ENCODE results near the gene ABCA6. TPM values are rescaled to one million over a fixed set of nuclear protein-coding genes. Genes with fewer than 3 reads are reported as not detected.

The ABCA6 gene
- total RNA-seq, 1 experiment from 2014 or later = not detected

GRCh38 chr17:69154267-69154666 is 12.6 kb upstream of the ABCA6 start:
- Histone ChIP-seq H2AFZ (ENCODE audit: low read length) (no peak overlapping the region), H3K4me1 (ENCODE audit: insufficient read depth, low read length) (no peaks in the 10 kb centered on the region), H3K4me2 (ENCODE audit: low read length) (no peak overlapping the region), H3K27ac (ENCODE audit: low read length) (no peak overlapping the region), H3K79me2 (ENCODE audit: low read length) (no peaks in the 10 kb centered on the region), H3K9me2 (replicated peaks; ENCODE audit: low read length) (no peaks in the 10 kb centered on the region), H3K36me3 (ENCODE audit: low read depth, low read length) (no peaks in the 10 kb centered on the region), H3K4me3 (ENCODE audit: low read length) (no peak overlapping the region), H3F3A (ENCODE audit: low read length, unreplicated experiment) (no peaks in the 10 kb centered on the region), H3K9me3 (ENCODE audit: low read length) (no peaks in the 10 kb centered on the region), H3K9ac (ENCODE audit: low read length) (no peak overlapping the region), H4K20me1 (ENCODE audit: low read length) (no peaks in the 10 kb centered on the region), H3K27me3 (ENCODE audit: low read length) (0 out of 2 replicates have a peak, but pooled peaks cover 17% of the 10 kb centered on the region)
- no peak for TF ChIP-seq CTCF (conservative IDR thresholded peaks at IDR 0.05; ENCODE audit: low read depth, low read length)
- TF ChIP-seq EZH2phosphoT487 (IDR thresholded peaks at IDR 0.05; ENCODE audit: borderline replicate concordance, low read length) = no peak
- no TSS peak for BruUV-seq (replicated peaks)
- CTCF ChIA-PET = no interaction called here
- intact Hi-C loops (cut with micrococcal nuclease) = no loop called here
- POLR2A ChIA-PET (ENCODE audit: unreplicated experiment) = no interaction called here
- DNase-seq (no peak), ATAC-seq (no peak)

- CTCF ChIA-PET = no interaction called here
- no peaks in the 10 kb centered on the region for H3K36me3 ChIP-seq (ENCODE audit: low read depth, low read length)
- no peak for DNase-seq
- POLR2A ChIA-PET (ENCODE audit: unreplicated experiment) = no interaction called here
- H2AFZ ChIP-seq (ENCODE audit: low read length) = no peak overlapping the region
- no peaks in the 10 kb centered on the region for H4K20me1 ChIP-seq (ENCODE audit: low read length)
- BruUV-seq (replicated peaks) = no TSS peak
- TF ChIP-seq EZH2 (IDR thresholded peaks at IDR 0.05; ENCODE audit: low read length, unreplicated experiment) = no peak
- TF ChIP-seq EZH2phosphoT487 (IDR thresholded peaks at IDR 0.05; ENCODE audit: borderline replicate concordance, low read length) = no peak
- TF ChIP-seq CTCF (conservative IDR thresholded peaks at IDR 0.05; ENCODE audit: low read depth, low read length) = no peak
- no peak overlapping the region for H3K4me2 ChIP-seq (ENCODE audit: low read length)
- H3F3A ChIP-seq (ENCODE audit: low read length, unreplicated experiment) = no peaks in the 10 kb centered on the region
- H3K27ac ChIP-seq (ENCODE audit: low read length) = no peak overlapping the region
- no peak for ATAC-seq
- no peaks in the 10 kb centered on the region for H3K9me2 ChIP-seq (replicated peaks; ENCODE audit: low read length)
- no peaks in the 10 kb centered on the region for H3K79me2 ChIP-seq (ENCODE audit: low read length)
- 0 out of 2 replicates have a peak, but pooled peaks cover 15% of the 10 kb centered on the region for H3K27me3 ChIP-seq (ENCODE audit: low read length)
- no peak overlapping the region for H3K9ac ChIP-seq (ENCODE audit: low read length)
- H3K4me3 ChIP-seq (ENCODE audit: low read length) = no peak overlapping the region
- H3K9me3 ChIP-seq (ENCODE audit: low read length) = no peaks in the 10 kb centered on the region
- no peaks in the 10 kb centered on the region for H3K4me1 ChIP-seq (ENCODE audit: insufficient read depth, low read length)
- intact Hi-C loops (cut with micrococcal nuclease) = no loop called here
Measured at GRCh38 chr17:69150333-69150732, 8.6 kb upstream of the ABCA6 start.

- intact Hi-C loops (cut with micrococcal nuclease) = no loop called here
- Histone ChIP-seq H2AFZ (ENCODE audit: low read length) (no peak overlapping the region), H4K20me1 (ENCODE audit: low read length) (no peaks in the 10 kb centered on the region), H3K9me2 (replicated peaks; ENCODE audit: low read length) (no peaks in the 10 kb centered on the region), H3K9me3 (ENCODE audit: low read length) (no peaks in the 10 kb centered on the region), H3K4me2 (ENCODE audit: low read length) (no peak overlapping the region), H3K4me1 (ENCODE audit: insufficient read depth, low read length) (no peaks in the 10 kb centered on the region), H3K79me2 (ENCODE audit: low read length) (no peaks in the 10 kb centered on the region), H3K9ac (ENCODE audit: low read length) (no peak overlapping the region), H3K27me3 (ENCODE audit: low read length) (peaks cover 20% of the 10 kb centered on the region), H3K4me3 (ENCODE audit: low read length) (no peak overlapping the region), H3K27ac (ENCODE audit: low read length) (no peak overlapping the region), H3K36me3 (ENCODE audit: low read depth, low read length) (no peaks in the 10 kb centered on the region), H3F3A (ENCODE audit: low read length, unreplicated experiment) (no peaks in the 10 kb centered on the region)
- DNase-seq = no peak
- POLR2A ChIA-PET (ENCODE audit: unreplicated experiment) = no interaction called here
- TF ChIP-seq CTCF (conservative IDR thresholded peaks at IDR 0.05; ENCODE audit: low read depth, low read length) (no peak), EZH2 (IDR thresholded peaks at IDR 0.05; ENCODE audit: low read length, unreplicated experiment) (no peak), EZH2phosphoT487 (IDR thresholded peaks at IDR 0.05; ENCODE audit: borderline replicate concordance, low read length) (no peak)
- ATAC-seq = no peak
- no TSS peak for BruUV-seq (replicated peaks)
- CTCF ChIA-PET = no interaction called here
Measured at GRCh38 chr17:69147460-69147859, 5.8 kb upstream of the ABCA6 start.

Measured in PC-3 (cell line).